ENCODE measurements around the gene RXRA. TPM values are rescaled to one million over a fixed set of nuclear protein-coding genes. Genes with fewer than 3 reads are reported as not detected.

RXRA gene
- total RNA-seq, 6 experiments from 2014 or later = 23.2 to 31.9 (median 28.0) TPM

GRCh38 chr9:134459164-134459563 is 132.9 kb downstream of the RXRA start:
- H3K27me3 Mint-ChIP-seq (ENCODE audit: insufficient read depth) = peaks cover 4% of the 10 kb centered on the region; the same call in 1 of the 2 replicates
- H3K9me3 Mint-ChIP-seq = peaks cover 9% of the 10 kb centered on the region; the same call in 1 of the 2 replicates
- no peak overlapping the region for H3K27ac Mint-ChIP-seq
- no peak for TF ChIP-seq CTCF (IDR thresholded peaks at IDR 0.05)
- 0 out of 2 replicates have a peak, but pooled peaks cover 4% of the 10 kb centered on the region for H3K36me3 Mint-ChIP-seq (ENCODE audit: low read depth)
- H3K4me3 Mint-ChIP-seq = no peak overlapping the region
- no peak for DNase-seq
- peaks cover 41% of the 10 kb centered on the region for H3K4me1 Mint-ChIP-seq (ENCODE audit: low read depth)

GRCh38 chr9:134459573-134459972 is 133.3 kb downstream of the RXRA start:
- Mint-ChIP-seq H3K4me1 (ENCODE audit: low read depth) (peaks cover 39% of the 10 kb centered on the region), H3K27ac (no peak overlapping the region), H3K9me3 (peaks cover 9% of the 10 kb centered on the region; the same call in 1 of the 2 replicates), H3K36me3 (ENCODE audit: low read depth) (0 out of 2 replicates have a peak, but pooled peaks cover 4% of the 10 kb centered on the region), H3K27me3 (ENCODE audit: insufficient read depth) (peaks cover 4% of the 10 kb centered on the region; the same call in 1 of the 2 replicates), H3K4me3 (no peak overlapping the region)
- TF ChIP-seq CTCF (IDR thresholded peaks at IDR 0.05) = no peak
- no peak for DNase-seq

GRCh38 chr9:134460206-134460605 is 134.0 kb downstream of the RXRA start:
- H3K27ac Mint-ChIP-seq = no peak overlapping the region
- H3K9me3 Mint-ChIP-seq = peaks cover 9% of the 10 kb centered on the region; the same call in 1 of the 2 replicates
- 0 out of 2 replicates have a peak, but pooled peaks cover 4% of the 10 kb centered on the region for H3K36me3 Mint-ChIP-seq (ENCODE audit: low read depth)
- H3K4me3 Mint-ChIP-seq = no peak overlapping the region
- no peak for TF ChIP-seq CTCF (IDR thresholded peaks at IDR 0.05)
- DNase-seq = no peak
- H3K27me3 Mint-ChIP-seq (ENCODE audit: insufficient read depth) = peaks cover 4% of the 10 kb centered on the region; the same call in 1 of the 2 replicates
- peaks cover 35% of the 10 kb centered on the region for H3K4me1 Mint-ChIP-seq (ENCODE audit: low read depth)

GRCh38 chr9:134460896-134461295 is 134.6 kb downstream of the RXRA start:
- peaks cover 31% of the 10 kb centered on the region for H3K4me1 Mint-ChIP-seq (ENCODE audit: low read depth)
- DNase-seq = no peak
- no peak overlapping the region for H3K27ac Mint-ChIP-seq
- H3K27me3 Mint-ChIP-seq (ENCODE audit: insufficient read depth) = peaks cover 4% of the 10 kb centered on the region; the same call in 1 of the 2 replicates
- peaks cover 9% of the 10 kb centered on the region; the same call in 1 of the 2 replicates for H3K9me3 Mint-ChIP-seq
- no peak for TF ChIP-seq CTCF (IDR thresholded peaks at IDR 0.05)
- 0 out of 2 replicates have a peak, but pooled peaks cover 4% of the 10 kb centered on the region for H3K36me3 Mint-ChIP-seq (ENCODE audit: low read depth)
- no peak overlapping the region for H3K4me3 Mint-ChIP-seq

- Mint-ChIP-seq H3K27ac (no peak overlapping the region), H3K36me3 (ENCODE audit: low read depth) (0 out of 2 replicates have a peak, but pooled peaks cover 4% of the 10 kb centered on the region), H3K27me3 (ENCODE audit: insufficient read depth) (peaks cover 4% of the 10 kb centered on the region; the same call in 1 of the 2 replicates), H3K4me1 (ENCODE audit: low read depth) (peaks cover 25% of the 10 kb centered on the region), H3K4me3 (no peak overlapping the region), H3K9me3 (peaks cover 9% of the 10 kb centered on the region; the same call in 1 of the 2 replicates)
- TF ChIP-seq CTCF (IDR thresholded peaks at IDR 0.05) = no peak
- no peak for DNase-seq
Measured at GRCh38 chr9:134461426-134461982, 135.2 kb downstream of the RXRA start.
